Uterus (tissue), 2 donors: ENCODE results near the gene ZNF432.

ENCODE experiments used
- POLR2A ChIP-seq, 2 donors: fragments of 450-650 bp; IDR thresholded peaks; one replicate each; pipeline ENCODE4 v1.6.1; 2016; ENCODE audit warnings: antibody characterized with exemption in 2 of 2, mild to moderate bottlenecking in 1 of 2, moderate library complexity in 1 of 2
- TF ChIP-seq, protein P1 (sequence below), 4 experiments: fragments of 200-600 bp in 2 of 4; fragments of 450-650 bp in 2 of 4; sonication (generic) in 2 of 4; IDR thresholded peaks; one replicate each; pipeline ENCODE4 v1.5.1; 2016 to 2019; ENCODE audit warnings: antibody characterized with exemption in 4 of 4, mild to moderate bottlenecking in 2 of 4, moderate library complexity in 1 of 4

DNA sequence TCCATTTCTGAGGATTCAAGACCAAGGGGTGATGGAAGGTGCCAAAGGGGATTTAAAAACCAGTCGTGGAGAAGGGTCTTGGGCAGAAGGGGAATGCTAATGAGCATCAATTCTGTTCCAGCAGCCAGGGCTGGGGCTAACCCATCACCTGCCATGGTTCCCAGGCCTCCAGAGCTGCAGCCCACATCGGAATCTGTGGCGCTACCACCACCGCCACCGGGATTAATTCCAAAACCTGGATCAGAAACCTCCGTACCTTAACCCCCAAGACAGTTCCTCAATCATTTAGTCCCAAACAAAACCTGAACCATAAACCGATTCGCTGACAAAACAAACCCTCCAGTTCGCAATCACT, 41.2 kb downstream of the ZNF432 start:
- TF ChIP-seq, protein P1, sequence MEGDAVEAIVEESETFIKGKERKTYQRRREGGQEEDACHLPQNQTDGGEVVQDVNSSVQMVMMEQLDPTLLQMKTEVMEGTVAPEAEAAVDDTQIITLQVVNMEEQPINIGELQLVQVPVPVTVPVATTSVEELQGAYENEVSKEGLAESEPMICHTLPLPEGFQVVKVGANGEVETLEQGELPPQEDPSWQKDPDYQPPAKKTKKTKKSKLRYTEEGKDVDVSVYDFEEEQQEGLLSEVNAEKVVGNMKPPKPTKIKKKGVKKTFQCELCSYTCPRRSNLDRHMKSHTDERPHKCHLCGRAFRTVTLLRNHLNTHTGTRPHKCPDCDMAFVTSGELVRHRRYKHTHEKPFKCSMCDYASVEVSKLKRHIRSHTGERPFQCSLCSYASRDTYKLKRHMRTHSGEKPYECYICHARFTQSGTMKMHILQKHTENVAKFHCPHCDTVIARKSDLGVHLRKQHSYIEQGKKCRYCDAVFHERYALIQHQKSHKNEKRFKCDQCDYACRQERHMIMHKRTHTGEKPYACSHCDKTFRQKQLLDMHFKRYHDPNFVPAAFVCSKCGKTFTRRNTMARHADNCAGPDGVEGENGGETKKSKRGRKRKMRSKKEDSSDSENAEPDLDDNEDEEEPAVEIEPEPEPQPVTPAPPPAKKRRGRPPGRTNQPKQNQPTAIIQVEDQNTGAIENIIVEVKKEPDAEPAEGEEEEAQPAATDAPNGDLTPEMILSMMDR (IDR thresholded peaks at IDR 0.05) = no peak
- TF ChIP-seq POLR2A (IDR thresholded peaks at IDR 0.05) = no peak
